Adrenal gland (tissue), 12 donors: ENCODE data around the gene FCN2. TPM values are rescaled to one million over a fixed set of nuclear protein-coding genes. Genes with fewer than 3 reads are reported as not detected.

ENCODE experiments used
- DNase-seq, 7 donors: peaks; one replicate each; pipeline ENCODE4 v3.0.0-alpha.2; 2019 to 2020
- H3K27ac ChIP-seq, 5 donors: fragments of 200-600 bp; sonication (generic) in 4 of 5; 1 replicate in 3 of 5; 2 replicates in 2 of 5; pipeline versions ENCODE4 v1.5.1 to v1.8.0; 2016 to 2020; ENCODE audit warnings: mild to moderate bottlenecking in 1 of 5
- H3K27me3 ChIP-seq: fragments of 200-600 bp; 2 replicates; pipeline ENCODE4 v1.8.0; 2021
- H3K36me3 ChIP-seq, 2 donors: fragments of 200-600 bp; replicated peaks in 1 of 2; 1 replicate in 1 of 2; 2 replicates in 1 of 2; pipeline versions ENCODE4 v1.5.1 to v1.8.0; 2018 to 2022
- H3K4me1 ChIP-seq, 2 donors: fragments of 200-600 bp; replicated peaks in 1 of 2; 1 replicate in 1 of 2; 2 replicates in 1 of 2; pipeline versions ENCODE4 v1.5.1 to v1.8.0; 2018 to 2021
- H3K4me3 ChIP-seq, 4 donors: fragments of 200-600 bp; sonication (generic) in 3 of 4; one replicate each; pipeline ENCODE4 v1.5.1; 2016 to 2018
- H3K9me3 ChIP-seq, 3 donors: fragments of 200-600 bp; sonication (generic) in 1 of 3; replicated peaks in 1 of 3; 1 replicate in 2 of 3; 2 replicates in 1 of 3; pipeline versions ENCODE4 v1.5.1 to v1.8.0; 2016 to 2021
- POLR2A ChIP-seq, 2 donors: fragments of 450-650 bp; IDR thresholded peaks; one replicate each; pipeline ENCODE4 v1.6.1; 2017; ENCODE audit warnings: antibody characterized with exemption in 2 of 2, mild to moderate bottlenecking in 2 of 2, moderate library complexity in 1 of 2
- WGBS, 4 donors: extraction: QIAGEN DNeasy Blood & Tissue Kit in 2 of 4; methylation state at CpG; one replicate each; pipeline versions ENCODE4 v1.1.5 to v1.1.7; 2013 to 2017; 5-methylcytosine and 5-hydroxymethylcytosine counted together
- intact Hi-C, 2 donors: fragments of 100-400 bp; cut with DNase I; formaldehyde crosslinking; loops; one replicate each; pipeline versions ENCODE4 v1.14.1 to v1.15.0; 2022 to 2023
- polyA plus RNA-seq, 3 donors: library from polyadenylated mRNA; stranded (reverse); fragments of 200-250 nt in 2 of 3; fragments of 350-450 nt in 1 of 3; fragmentation: Illumina TruSeq in 1 of 3; extraction: RNeasy Lipid Tissue Mini Kit (QIAGEN cat#74804) in 1 of 3; gene quantifications; one replicate each; pipeline ENCODE4 v1.2.3, GENCODE V29; 2013 to 2014
- total RNA-seq, 9 donors: library from RNA; depleted of rRNA in 4 of 9; stranded (reverse); fragments of >200 nt in 4 of 9; fragments of 120-200 nt in 1 of 9; fragmentation: NEBNext Ultra II Directional in 1 of 9; extraction: Animal tissue kit (Norgen Biotek cat#: 25700) in 1 of 9; gene quantifications; one replicate each; pipeline versions ENCODE4 v1.1.0 to v1.2.4, GENCODE V29; 2013 to 2023
- TF ChIP-seq, protein P1 (sequence below), 6 experiments: fragments of 450-650 bp in 4 of 6; fragments of 200-600 bp in 2 of 6; sonication (generic) in 1 of 6; IDR thresholded peaks; 1 replicate in 5 of 6; 2 replicates in 1 of 6; pipeline versions ENCODE4 v1.5.1 to v1.8.0; 2016 to 2021; ENCODE audit warnings: antibody characterized with exemption in 6 of 6, mild to moderate bottlenecking in 2 of 6, moderate library complexity in 1 of 6
- donor health status: healthy with polysubstance abuse.
- donor health status: Bipolar disorder and iron deficiency.
- donor health status: DM: yes; HTN: yes; CAD: no.
- donor health status: DM: no; HTN: no; CAD: no.
- donor health status: DM: no; HTN: no; CAD: no.
- donor health status: DM: yes; HTN: yes; CAD: no.

FCN2 gene
- total and polyA plus RNA-seq, 12 donors = 6.7 to 99.6 (median 31.2) TPM

DNA sequence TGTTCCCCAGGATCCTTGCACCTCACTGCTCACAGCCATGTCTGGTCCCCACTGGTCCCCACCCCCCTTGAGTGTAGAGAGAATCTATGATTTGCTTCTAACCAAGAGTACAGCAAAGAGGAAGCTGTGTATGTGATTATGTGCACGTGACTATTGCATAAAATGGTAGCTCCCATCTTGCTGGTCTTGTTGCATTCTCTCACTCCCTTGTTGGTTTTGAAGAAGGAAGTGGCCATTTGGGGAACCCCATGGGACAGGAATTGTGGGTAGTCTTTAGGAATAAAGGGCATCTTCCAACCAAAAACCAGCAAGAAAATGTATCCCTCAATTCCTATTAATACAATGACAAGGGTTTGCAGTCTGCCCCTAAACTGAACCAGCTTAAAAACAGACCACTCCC is 5.2 kb upstream of the FCN2 start:
- Histone ChIP-seq H3K27ac (no peak overlapping the region), H3K27me3 (no peaks in the 10 kb centered on the region), H3K36me3 (no peaks in the 10 kb centered on the region), H3K4me1 (peaks cover 0 to 4% of the 10 kb centered on the region in 2 donors), H3K9me3 (no peaks in the 10 kb centered on the region), H3K4me3 (no peak overlapping the region)
- TF ChIP-seq POLR2A (IDR thresholded peaks at IDR 0.05) = no peak
- TF ChIP-seq, protein P1, sequence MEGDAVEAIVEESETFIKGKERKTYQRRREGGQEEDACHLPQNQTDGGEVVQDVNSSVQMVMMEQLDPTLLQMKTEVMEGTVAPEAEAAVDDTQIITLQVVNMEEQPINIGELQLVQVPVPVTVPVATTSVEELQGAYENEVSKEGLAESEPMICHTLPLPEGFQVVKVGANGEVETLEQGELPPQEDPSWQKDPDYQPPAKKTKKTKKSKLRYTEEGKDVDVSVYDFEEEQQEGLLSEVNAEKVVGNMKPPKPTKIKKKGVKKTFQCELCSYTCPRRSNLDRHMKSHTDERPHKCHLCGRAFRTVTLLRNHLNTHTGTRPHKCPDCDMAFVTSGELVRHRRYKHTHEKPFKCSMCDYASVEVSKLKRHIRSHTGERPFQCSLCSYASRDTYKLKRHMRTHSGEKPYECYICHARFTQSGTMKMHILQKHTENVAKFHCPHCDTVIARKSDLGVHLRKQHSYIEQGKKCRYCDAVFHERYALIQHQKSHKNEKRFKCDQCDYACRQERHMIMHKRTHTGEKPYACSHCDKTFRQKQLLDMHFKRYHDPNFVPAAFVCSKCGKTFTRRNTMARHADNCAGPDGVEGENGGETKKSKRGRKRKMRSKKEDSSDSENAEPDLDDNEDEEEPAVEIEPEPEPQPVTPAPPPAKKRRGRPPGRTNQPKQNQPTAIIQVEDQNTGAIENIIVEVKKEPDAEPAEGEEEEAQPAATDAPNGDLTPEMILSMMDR (IDR thresholded peaks at IDR 0.05) = no peak
- intact Hi-C loops = no loop called here
- 64 to 90% (median 79%) methylated on average over 1 of the region's 1 CpG for WGBS, 4 donors
- DNase-seq = peak in 1 of 7 donors; percentile 4

DNA sequence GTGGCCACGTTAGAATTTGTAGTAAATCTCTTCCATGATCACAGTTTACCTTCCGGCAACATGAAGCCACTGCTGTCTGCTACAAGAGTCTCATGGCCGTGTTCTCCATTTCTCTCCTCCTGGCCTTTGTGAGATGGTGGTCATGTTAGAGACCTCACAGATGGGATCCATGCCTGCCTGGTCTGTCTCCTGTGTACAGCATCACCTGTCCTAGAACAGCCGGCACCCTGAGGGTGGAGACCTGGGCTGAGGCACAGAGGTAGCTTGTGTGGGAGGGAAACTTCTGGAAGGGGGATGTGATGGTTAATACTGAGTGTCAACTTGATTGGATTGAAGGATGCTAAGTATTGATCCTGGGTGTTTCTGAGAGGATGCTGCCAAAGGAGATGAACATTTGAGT is 3.1 kb upstream of the FCN2 start:
- TF ChIP-seq, protein P1 (IDR thresholded peaks at IDR 0.05) = no peak
- TF ChIP-seq POLR2A (IDR thresholded peaks at IDR 0.05) = no peak
- no peaks in the 10 kb centered on the region for H3K9me3 ChIP-seq
- peak in 3 of 7 donors; percentile 1 to 34 (median 7) for DNase-seq
- no peak overlapping the region for H3K27ac ChIP-seq
- H3K4me1 ChIP-seq = peaks cover 0 to 10% of the 10 kb centered on the region in 2 donors
- intact Hi-C loops = no loop called here
- no peaks in the 10 kb centered on the region for H3K27me3 ChIP-seq
- no peaks in the 10 kb centered on the region for H3K36me3 ChIP-seq
- no peak overlapping the region for H3K4me3 ChIP-seq
- WGBS, 4 donors = 84 to 93% (median 92%) methylated on average over 4 of the region's 4 CpGs

DNA sequence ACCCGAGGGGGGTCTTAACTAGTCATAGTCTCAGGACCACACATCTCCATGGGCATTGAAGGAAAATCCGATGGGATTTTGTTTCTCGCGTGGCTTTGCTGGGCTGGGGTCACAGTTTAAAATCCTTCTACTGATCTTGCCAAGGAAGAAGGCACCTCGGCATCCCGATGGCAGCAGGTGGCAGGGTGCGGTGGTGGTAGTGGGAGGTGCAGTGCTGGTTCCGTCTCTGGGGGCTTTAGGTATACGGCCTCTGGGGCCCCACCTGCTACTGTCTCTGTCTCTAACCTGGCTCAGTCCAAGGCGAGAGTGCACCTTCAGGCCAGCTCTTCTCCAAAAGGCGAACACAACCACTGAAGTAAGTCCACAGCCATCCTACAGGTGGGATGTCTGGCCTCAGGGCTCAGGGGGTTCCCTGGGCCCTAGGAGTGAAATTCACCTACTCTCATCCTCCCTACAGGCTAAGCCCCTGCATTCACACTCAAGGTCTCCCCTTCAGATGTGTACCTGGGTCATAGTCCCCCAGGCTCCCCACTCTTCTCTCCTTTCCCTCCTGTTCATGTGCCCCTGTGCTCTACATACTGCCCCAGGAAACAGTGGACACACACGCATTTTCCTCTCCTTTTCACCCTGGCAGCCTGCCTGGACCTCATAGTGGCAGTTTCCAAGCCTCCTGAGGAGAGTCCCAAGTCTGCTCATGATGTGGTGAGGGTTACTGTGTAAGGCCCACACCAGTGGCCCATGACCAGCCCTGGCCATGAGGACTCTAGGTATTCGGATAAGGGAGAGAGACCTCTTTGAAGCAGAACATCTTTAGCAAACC is 736 bp upstream of the FCN2 start:
- peak in 6 of 7 donors; percentile 30 to 72 (median 57) for DNase-seq
- TF ChIP-seq, protein P1 (IDR thresholded peaks at IDR 0.05) = no peak
- TF ChIP-seq POLR2A (IDR thresholded peaks at IDR 0.05) = no peak
- H3K36me3 ChIP-seq = no peaks in the 10 kb centered on the region
- 78 to 86% (median 85%) methylated on average over 8 to 13 of the region's 13 CpGs for WGBS, 4 donors
- no peaks in the 10 kb centered on the region for H3K27me3 ChIP-seq
- peaks cover 0 to 10% of the 10 kb centered on the region in 2 donors for H3K4me1 ChIP-seq
- no peak overlapping the region for H3K4me3 ChIP-seq
- intact Hi-C loops = no loop called here
- H3K9me3 ChIP-seq = no peaks in the 10 kb centered on the region
- H3K27ac ChIP-seq = peak overlapping the region in 2 of 5 donors; percentile 31 to 47

DNA sequence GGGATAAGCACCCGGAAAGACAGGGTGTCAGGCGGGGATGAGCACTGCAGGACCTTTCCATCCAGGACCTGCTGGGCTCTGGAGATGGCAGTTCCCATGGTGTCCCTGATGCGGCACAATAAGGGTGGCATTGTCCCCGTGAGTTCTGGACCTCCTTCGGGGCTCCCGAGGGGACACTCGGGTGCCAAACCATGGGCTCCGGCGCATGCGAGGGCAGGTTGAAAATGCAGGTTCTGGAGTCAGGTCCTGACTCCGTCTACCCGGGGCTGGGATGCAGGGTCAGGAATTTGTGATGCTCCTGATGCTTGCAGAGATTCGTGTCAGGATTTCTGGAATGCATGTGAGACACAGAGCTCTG is 682 bp downstream of the FCN2 start:
- intact Hi-C loops = no loop called here
- Histone ChIP-seq H3K36me3 (no peaks in the 10 kb centered on the region), H3K4me3 (peak overlapping the region in 1 of 4 donors; percentile 6), H3K9me3 (no peaks in the 10 kb centered on the region), H3K27ac (no peak overlapping the region), H3K27me3 (no peaks in the 10 kb centered on the region), H3K4me1 (peaks cover 0 to 10% of the 10 kb centered on the region in 2 donors)
- peak in 2 of 7 donors; percentile 6 to 36 for DNase-seq
- WGBS, 4 donors = 84 to 95% (median 89%) methylated on average over 5 to 13 of the region's 13 CpGs
- no peak for TF ChIP-seq POLR2A (IDR thresholded peaks at IDR 0.05)
- TF ChIP-seq, protein P1 (IDR thresholded peaks at IDR 0.05) = no peak
